ENCODE results near the gene HACL1. TPM values are rescaled to one million over a fixed set of nuclear protein-coding genes. Genes with fewer than 3 reads are reported as not detected.

HACL1 gene
- total RNA-seq, 1 experiment from 2014 or later = 18.6 TPM

DNA sequence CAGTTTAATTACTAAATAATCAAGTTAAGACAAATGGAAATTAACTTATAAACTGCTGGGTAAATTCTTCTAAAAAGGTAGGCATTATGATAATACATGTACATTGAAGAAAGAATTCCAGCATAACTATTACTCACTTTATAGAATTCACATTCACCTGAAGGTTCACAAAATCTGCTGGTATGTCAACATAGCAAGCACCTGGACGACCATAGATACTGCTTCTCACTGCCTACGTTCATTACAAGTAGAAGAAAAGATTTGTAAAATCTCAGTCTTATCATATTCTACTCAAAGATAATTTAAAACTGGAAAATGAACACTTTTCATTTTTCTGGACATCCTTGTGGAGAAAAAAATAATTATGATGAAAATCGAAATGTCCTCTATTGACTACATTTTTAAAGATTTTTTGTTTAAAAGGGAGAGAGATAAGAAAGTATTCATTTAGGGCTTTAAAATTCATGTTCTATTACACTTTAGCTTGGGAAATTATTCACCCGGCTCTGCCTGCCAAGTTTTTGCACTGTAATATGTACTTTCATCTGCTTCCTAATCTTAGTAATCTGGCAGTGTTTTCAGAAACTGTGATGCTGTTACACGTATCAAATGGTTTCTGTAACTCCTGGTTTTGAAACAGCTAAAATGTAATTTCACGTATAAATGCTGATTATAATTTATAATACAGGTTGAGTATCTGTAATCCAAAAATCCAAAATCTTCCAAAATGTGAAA, 16.1 kb downstream of the HACL1 start:
- BruUV-seq (replicated peaks) = no TSS peak
- POLR2A ChIA-PET (ENCODE audit: low non-redundant PET) = no interaction called here

GRCh38 chr3:15581471-15582394, 19.6 kb downstream of the HACL1 start:
- intact Hi-C loops (cut with micrococcal nuclease; ENCODE audit: unreplicated experiment) = no loop called here
- no peaks in the 10 kb centered on the region for H3K9me3 ChIP-seq (ENCODE audit: low read depth, low read length, poor library complexity, severe bottlenecking)
- POLR2A ChIA-PET (ENCODE audit: low non-redundant PET) = no interaction called here
- no peaks in the 10 kb centered on the region for H3K27me3 ChIP-seq (replicated peaks; ENCODE audit: insufficient read depth, low read depth, low read length, poor library complexity)
- CTCF ChIA-PET = no interaction called here
- no peak for DNase-seq (ENCODE audit: low spot score)
- H3K27ac ChIP-seq (ENCODE audit: low read depth, low read length, poor library complexity, severe bottlenecking) = no peak overlapping the region
- no TSS peak for BruUV-seq (replicated peaks)
- peaks cover 13% of the 10 kb centered on the region for H3K36me3 ChIP-seq (ENCODE audit: insufficient read depth, low read length, poor library complexity, severe bottlenecking)
- no peaks in the 10 kb centered on the region for H3K4me1 ChIP-seq (ENCODE audit: insufficient read depth, low read length, poor library complexity, severe bottlenecking)
- TF ChIP-seq EZH2 (IDR thresholded peaks at IDR 0.05; ENCODE audit: borderline replicate concordance, low read depth, low read length, poor library complexity, severe bottlenecking) (no peak), CTCF (conservative IDR thresholded peaks at IDR 0.05; ENCODE audit: low read depth, low read length) (no peak)
- no peak overlapping the region for H3K4me3 ChIP-seq (ENCODE audit: low read depth, low read length, poor library complexity, severe bottlenecking)

More for the DNA sequence above, 16.1 kb downstream of the HACL1 start:
- Histone ChIP-seq H3K36me3 (ENCODE audit: insufficient read depth, low read length, poor library complexity, severe bottlenecking) (peaks cover 18% of the 10 kb centered on the region), H3K4me3 (ENCODE audit: low read depth, low read length, poor library complexity, severe bottlenecking) (no peak overlapping the region), H3K4me1 (ENCODE audit: insufficient read depth, low read length, poor library complexity, severe bottlenecking) (no peaks in the 10 kb centered on the region), H3K27ac (ENCODE audit: low read depth, low read length, poor library complexity, severe bottlenecking) (no peak overlapping the region), H3K27me3 (replicated peaks; ENCODE audit: insufficient read depth, low read depth, low read length, poor library complexity) (no peaks in the 10 kb centered on the region), H3K9me3 (ENCODE audit: low read depth, low read length, poor library complexity, severe bottlenecking) (no peaks in the 10 kb centered on the region)
- no peak for DNase-seq (ENCODE audit: low spot score)
- CTCF ChIA-PET = no interaction called here
- intact Hi-C loops (cut with micrococcal nuclease; ENCODE audit: unreplicated experiment) = no loop called here
- TF ChIP-seq CTCF (conservative IDR thresholded peaks at IDR 0.05; ENCODE audit: low read depth, low read length) (no peak), EZH2 (IDR thresholded peaks at IDR 0.05; ENCODE audit: borderline replicate concordance, low read depth, low read length, poor library complexity, severe bottlenecking) (no peak)

- TF ChIP-seq CTCF (conservative IDR thresholded peaks at IDR 0.05; ENCODE audit: low read depth, low read length) (no peak), EZH2 (IDR thresholded peaks at IDR 0.05; ENCODE audit: borderline replicate concordance, low read depth, low read length, poor library complexity, severe bottlenecking) (no peak)
- intact Hi-C loops (cut with micrococcal nuclease; ENCODE audit: unreplicated experiment) = no loop called here
- no peaks in the 10 kb centered on the region for H3K27me3 ChIP-seq (replicated peaks; ENCODE audit: insufficient read depth, low read depth, low read length, poor library complexity)
- BruUV-seq (replicated peaks) = no TSS peak
- no peaks in the 10 kb centered on the region for H3K36me3 ChIP-seq (ENCODE audit: insufficient read depth, low read length, poor library complexity, severe bottlenecking)
- no peaks in the 10 kb centered on the region for H3K9me3 ChIP-seq (ENCODE audit: low read depth, low read length, poor library complexity, severe bottlenecking)
- no peak overlapping the region for H3K4me3 ChIP-seq (ENCODE audit: low read depth, low read length, poor library complexity, severe bottlenecking)
- CTCF ChIA-PET = no interaction called here
- DNase-seq (ENCODE audit: low spot score) = no peak
- POLR2A ChIA-PET (ENCODE audit: low non-redundant PET) = no interaction called here
- H3K4me1 ChIP-seq (ENCODE audit: insufficient read depth, low read length, poor library complexity, severe bottlenecking) = no peaks in the 10 kb centered on the region
- H3K27ac ChIP-seq (ENCODE audit: low read depth, low read length, poor library complexity, severe bottlenecking) = no peak overlapping the region
Observed at GRCh38 chr3:15579051-15579450, 22.3 kb downstream of the HACL1 start.
